ENCODE data around the gene KDM2A. TPM values are rescaled to one million over a fixed set of nuclear protein-coding genes. Genes with fewer than 3 reads are reported as not detected.

The KDM2A gene
- polyA plus RNA-seq, 2 of the 4 experiments (the other 2 are of a cell fraction) = 34.5 to 42.8 TPM

DNA sequence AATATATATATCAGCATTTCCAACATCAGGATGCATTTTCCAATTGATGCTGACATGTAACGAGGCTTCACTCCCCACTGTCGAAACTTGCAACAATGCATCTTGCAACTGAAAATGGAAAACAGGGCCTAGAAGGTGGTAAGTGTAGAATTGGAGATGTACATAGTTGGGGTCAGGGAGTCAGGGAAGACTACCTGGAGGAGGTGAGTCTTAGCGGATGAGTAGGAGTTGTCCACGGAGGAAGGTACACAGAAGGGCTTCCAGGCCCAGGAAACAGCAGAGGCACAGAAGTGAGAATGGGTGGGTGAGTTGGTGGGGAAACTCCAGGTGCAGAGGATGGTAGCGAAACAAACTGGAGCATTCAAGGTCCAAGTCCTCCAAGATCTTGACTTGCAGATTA, 145.2 kb downstream of the KDM2A start:
- POLR2A ChIA-PET = no interaction called here
- TF ChIP-seq, protein P1, sequence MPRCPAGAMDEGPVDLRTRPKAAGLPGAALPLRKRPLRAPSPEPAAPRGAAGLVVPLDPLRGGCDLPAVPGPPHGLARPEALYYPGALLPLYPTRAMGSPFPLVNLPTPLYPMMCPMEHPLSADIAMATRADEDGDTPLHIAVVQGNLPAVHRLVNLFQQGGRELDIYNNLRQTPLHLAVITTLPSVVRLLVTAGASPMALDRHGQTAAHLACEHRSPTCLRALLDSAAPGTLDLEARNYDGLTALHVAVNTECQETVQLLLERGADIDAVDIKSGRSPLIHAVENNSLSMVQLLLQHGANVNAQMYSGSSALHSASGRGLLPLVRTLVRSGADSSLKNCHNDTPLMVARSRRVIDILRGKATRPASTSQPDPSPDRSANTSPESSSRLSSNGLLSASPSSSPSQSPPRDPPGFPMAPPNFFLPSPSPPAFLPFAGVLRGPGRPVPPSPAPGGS (IDR thresholded peaks at IDR 0.05) = no peak
- TF ChIP-seq MAZ (IDR thresholded peaks at IDR 0.05; ENCODE audit: borderline replicate concordance, low read depth, low read length) = no peak
- no peak for TF ChIP-seq TP53 (CRISPR knock-in tag; IDR thresholded peaks at IDR 0.05)
- no peak for TF ChIP-seq RARB (CRISPR knock-in tag; IDR thresholded peaks at IDR 0.05)
- TF ChIP-seq, protein P2, sequence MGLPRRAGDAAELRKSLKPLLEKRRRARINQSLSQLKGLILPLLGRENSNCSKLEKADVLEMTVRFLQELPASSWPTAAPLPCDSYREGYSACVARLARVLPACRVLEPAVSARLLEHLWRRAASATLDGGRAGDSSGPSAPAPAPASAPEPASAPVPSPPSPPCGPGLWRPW (IDR thresholded peaks at IDR 0.05) = no peak
- TF ChIP-seq, protein P3, sequence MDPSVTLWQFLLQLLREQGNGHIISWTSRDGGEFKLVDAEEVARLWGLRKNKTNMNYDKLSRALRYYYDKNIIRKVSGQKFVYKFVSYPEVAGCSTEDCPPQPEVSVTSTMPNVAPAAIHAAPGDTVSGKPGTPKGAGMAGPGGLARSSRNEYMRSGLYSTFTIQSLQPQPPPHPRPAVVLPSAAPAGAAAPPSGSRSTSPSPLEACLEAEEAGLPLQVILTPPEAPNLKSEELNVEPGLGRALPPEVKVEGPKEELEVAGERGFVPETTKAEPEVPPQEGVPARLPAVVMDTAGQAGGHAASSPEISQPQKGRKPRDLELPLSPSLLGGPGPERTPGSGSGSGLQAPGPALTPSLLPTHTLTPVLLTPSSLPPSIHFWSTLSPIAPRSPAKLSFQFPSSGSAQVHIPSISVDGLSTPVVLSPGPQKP (IDR thresholded peaks at IDR 0.05; ENCODE audit: low read depth, low read length) = no peak
- TF ChIP-seq RAD21 (conservative IDR thresholded peaks at IDR 0.05 in 1 of 2, IDR thresholded peaks at IDR 0.05 in 1 of 2) = no peak
- TF ChIP-seq POLR2AphosphoS2 (conservative IDR thresholded peaks at IDR 0.05; ENCODE audit: low read length) = no peak
- TF ChIP-seq ZSCAN20 (CRISPR knock-in tag; IDR thresholded peaks at IDR 0.05) = no peak
- TF ChIP-seq FOSB (CRISPR knock-in tag; IDR thresholded peaks at IDR 0.05) = no peak
- TF ChIP-seq, protein P4, sequence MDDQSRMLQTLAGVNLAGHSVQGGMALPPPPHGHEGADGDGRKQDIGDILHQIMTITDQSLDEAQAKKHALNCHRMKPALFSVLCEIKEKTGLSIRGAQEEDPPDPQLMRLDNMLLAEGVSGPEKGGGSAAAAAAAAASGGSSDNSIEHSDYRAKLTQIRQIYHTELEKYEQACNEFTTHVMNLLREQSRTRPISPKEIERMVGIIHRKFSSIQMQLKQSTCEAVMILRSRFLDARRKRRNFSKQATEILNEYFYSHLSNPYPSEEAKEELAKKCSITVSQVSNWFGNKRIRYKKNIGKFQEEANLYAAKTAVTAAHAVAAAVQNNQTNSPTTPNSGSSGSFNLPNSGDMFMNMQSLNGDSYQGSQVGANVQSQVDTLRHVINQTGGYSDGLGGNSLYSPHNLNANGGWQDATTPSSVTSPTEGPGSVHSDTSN (IDR thresholded peaks at IDR 0.05) = no peak
- TF ChIP-seq KDM5A (IDR thresholded peaks at IDR 0.05) = no peak
- TF ChIP-seq, protein P5, sequence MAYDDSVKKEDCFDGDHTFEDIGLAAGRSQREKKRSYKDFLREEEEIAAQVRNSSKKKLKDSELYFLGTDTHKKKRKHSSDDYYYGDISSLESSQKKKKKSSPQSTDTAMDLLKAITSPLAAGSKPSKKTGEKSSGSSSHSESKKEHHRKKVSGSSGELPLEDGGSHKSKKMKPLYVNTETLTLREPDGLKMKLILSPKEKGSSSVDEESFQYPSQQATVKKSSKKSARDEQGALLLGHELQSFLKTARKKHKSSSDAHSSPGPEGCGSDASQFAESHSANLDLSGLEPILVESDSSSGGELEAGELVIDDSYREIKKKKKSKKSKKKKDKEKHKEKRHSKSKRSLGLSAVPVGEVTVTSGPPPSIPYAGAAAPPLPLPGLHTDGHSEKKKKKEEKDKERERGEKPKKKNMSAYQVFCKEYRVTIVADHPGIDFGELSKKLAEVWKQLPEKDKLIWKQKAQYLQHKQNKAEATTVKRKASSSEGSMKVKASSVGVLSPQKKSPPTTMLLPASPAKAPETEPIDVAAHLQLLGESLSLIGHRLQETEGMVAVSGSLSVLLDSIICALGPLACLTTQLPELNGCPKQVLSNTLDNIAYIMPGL (CRISPR knock-in tag; IDR thresholded peaks at IDR 0.05; ENCODE audit: borderline replicate concordance) = no peak
- H3K9me3 ChIP-seq = no peaks in the 10 kb centered on the region

DNA sequence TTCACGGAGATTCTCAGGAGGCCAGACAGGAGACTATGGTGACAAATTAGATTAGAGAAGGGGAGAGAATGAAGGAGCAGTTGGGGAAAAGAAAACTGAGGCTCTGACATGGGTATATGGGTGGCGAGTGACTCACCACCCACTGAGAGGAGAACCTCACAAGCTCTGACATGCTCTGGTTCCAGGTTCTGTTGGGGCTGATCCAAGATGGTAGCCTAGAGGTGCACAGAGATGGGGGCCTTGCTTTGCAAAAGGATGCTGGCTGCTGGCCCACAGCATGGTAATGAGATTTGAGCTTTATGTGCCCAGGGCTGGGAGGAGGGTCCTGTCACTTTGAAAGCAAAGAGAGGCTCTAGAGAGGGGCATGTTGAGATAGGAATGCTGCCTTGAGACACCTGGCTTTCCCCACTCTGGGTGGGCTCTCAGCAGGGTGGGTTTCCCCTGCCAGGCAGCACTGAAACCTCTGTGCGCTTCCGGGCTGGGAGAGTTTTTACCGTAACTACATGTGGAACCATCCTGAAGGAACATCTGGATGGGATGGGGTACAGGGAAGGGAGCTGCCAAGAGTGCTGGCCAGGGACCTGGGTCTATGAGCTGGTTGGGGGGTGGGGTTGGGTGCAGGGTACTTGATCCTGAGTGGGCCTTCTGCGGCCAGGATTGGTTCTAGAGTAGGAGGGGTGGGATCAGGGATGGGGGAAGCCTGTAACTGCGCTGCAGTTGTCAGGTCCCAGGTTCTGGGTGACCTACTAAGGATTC, 146.0 kb downstream of the KDM2A start:
- no peak overlapping the region for H3K27ac ChIP-seq
- H3K4me3 ChIP-seq = no peak overlapping the region
- DNase-seq (ENCODE audit: low read depth in 1 of 2, low spot score in 1 of 2) (no peak), FAIRE-seq (no peak), ATAC-seq (no peak)
- no peak overlapping the region for H3K4me2 ChIP-seq
- ChIA-PET POLR2A (interaction anchor here (0.6 kb wide), 1 partner anchor 53 kb away, joined by 3 read pairs; no protein-coding TSS in a partner anchor), CTCF (interaction anchor here (0.8 to 4.9 kb wide), 8 partner anchors 12 to 241 kb away, joined by 3 to 178 read pairs (median 4); partner anchors contain the start of gene SSH3)
- H3K4me1 ChIP-seq = peaks cover 40% of the 10 kb centered on the region
- TF ChIP-seq ZFP36 (IDR thresholded peaks at IDR 0.05; ENCODE audit: borderline replicate concordance, partially characterized antibody) (no peak), FOSL2 (IDR thresholded peaks at IDR 0.05) (no peak), FOSL2 (CRISPR knock-in tag; IDR thresholded peaks at IDR 0.05) (0 out of 2 replicates have a peak, but pooled peaks have one; percentile 8), SMC3 (IDR thresholded peaks at IDR 0.05) (no peak), RNF2 (IDR thresholded peaks at IDR 0.05; ENCODE audit: borderline replicate concordance, low read depth) (no peak), CEBPB (IDR thresholded peaks at IDR 0.05) (no peak), KDM1A (IDR thresholded peaks at IDR 0.05; ENCODE audit: low read depth) (no peak), MYC (IDR thresholded peaks at IDR 0.05; ENCODE audit: borderline replicate concordance, low read length) (no peak)
- TF ChIP-seq, protein P2 (IDR thresholded peaks at IDR 0.05) = no peak
- WGBS (ENCODE audit: missing lambda C conversion rate) = 92% methylated on average over 7 of the region's 7 CpGs
- H3K9me3 ChIP-seq = no peaks in the 10 kb centered on the region

More for the DNA sequence above, 145.2 kb downstream of the KDM2A start:
- CTCF ChIA-PET = interaction anchor here (1.0 to 4.9 kb wide), 9 partner anchors 12 to 242 kb away, joined by 3 to 178 read pairs (median 23); partner anchors contain the start of genes POLD4 and SSH3
- 93% methylated on average over 5 of the region's 5 CpGs for WGBS (ENCODE audit: missing lambda C conversion rate)
- Histone ChIP-seq H3K4me3 (no peak overlapping the region), H3K4me1 (peaks cover 33% of the 10 kb centered on the region), H3K27ac (no peak overlapping the region), H3K4me2 (no peak overlapping the region)
- DNase-seq (ENCODE audit: low read depth in 1 of 2, low spot score in 1 of 2) (no peak), FAIRE-seq (no peak), ATAC-seq (no peak)
